IMR-90 (cell line): Measurements from ENCODE around the gene TMEM131. TPM values are rescaled to one million over a fixed set of nuclear protein-coding genes. Genes with fewer than 3 reads are reported as not detected.

Experiments used
- ATAC-seq: fragments of 200-7000 bp; cut with Tn5 transposase; 2 replicates; pipeline ENCODE4 v1.9.1; 2020; ENCODE audit warnings: low read depth, mild to moderate bottlenecking, moderate library complexity
- BruUV-seq: library from RNA; stranded (reverse); fragments of 400-500 nt; replicated peaks from 2 replicates; lab custom pipeline; 2021; lab: Mats Ljungman, UMichigan
- CTCF ChIA-PET: fragments of 300-600 bp; formaldehyde crosslinking; extraction: SDS; loops from one replicate; lab custom pipeline; 2021; ENCODE audit warnings: antibody characterized with exemption; lab: Yijun Ruan, JAX
- POLR2A ChIA-PET: fragments of 300-600 bp; sonication (Branson Sonifier 250); formaldehyde crosslinking; loops from one replicate; lab custom pipeline; 2022; ENCODE audit warnings: antibody characterized with exemption; ENCODE audit not compliant: unreplicated experiment; lab: Charles Lee
- DNase-seq: peaks from one replicate; pipeline ENCODE4 v3.0.0; 2013
- H2AFZ ChIP-seq: replicated peaks from 2 replicates; pipeline ENCODE3; 2013; ENCODE audit warnings: low read length, mild to moderate bottlenecking; ENCODE audit not compliant: poor library complexity
- H2AK5ac ChIP-seq: 2 replicates; pipeline ENCODE4 v1.6.1; 2013; ENCODE audit warnings: low read depth, low read length, inconsistent platforms
- H2AK9ac ChIP-seq: replicated peaks from 2 replicates; pipeline ENCODE3; 2013; ENCODE audit warnings: mild to moderate bottlenecking, low read depth, low read length, moderate library complexity; ENCODE audit not compliant: poor library complexity
- H2BK120ac ChIP-seq: 2 replicates; pipeline ENCODE4 v1.6.1; 2013; ENCODE audit warnings: low read depth, low read length, inconsistent platforms
- H2BK15ac ChIP-seq: 3 replicates; pipeline ENCODE4 v1.6.1; 2013; ENCODE audit warnings: low read depth, low read length, inconsistent platforms
- H2BK20ac ChIP-seq: 2 replicates; pipeline ENCODE4 v1.6.1; 2013; ENCODE audit warnings: low read depth, mild to moderate bottlenecking, inconsistent platforms, low read length, moderate library complexity
- H2BK5ac ChIP-seq: 2 replicates; pipeline ENCODE4 v1.6.1; 2013; ENCODE audit warnings: mild to moderate bottlenecking, low read depth, low read length, inconsistent platforms; ENCODE audit not compliant: poor library complexity, severe bottlenecking
- H3K14ac ChIP-seq: replicated peaks from 2 replicates; pipeline ENCODE4 v1.6.1; 2013; ENCODE audit warnings: low read depth, low read length, inconsistent platforms
- H3K18ac ChIP-seq: 2 replicates; pipeline ENCODE4 v1.6.1; 2013; ENCODE audit warnings: low read depth, low read length, control low read depth
- H3K23ac ChIP-seq: 2 replicates; pipeline ENCODE4 v1.6.1; 2013; ENCODE audit warnings: low read depth, low read length, inconsistent platforms
- H3K27ac ChIP-seq: 2 replicates; pipeline ENCODE4 v1.5.1; 2013; ENCODE audit warnings: mild to moderate bottlenecking, control low read depth, low read length; ENCODE audit not compliant: insufficient read depth
- H3K27me3 ChIP-seq: 2 replicates; pipeline ENCODE4 v1.6.1; 2013; ENCODE audit warnings: low read length; ENCODE audit not compliant: control insufficient read depth, insufficient read depth
- H3K36me3 ChIP-seq: 2 replicates; pipeline ENCODE4 v1.6.1; 2013; ENCODE audit warnings: low read length, mixed read lengths; ENCODE audit not compliant: control insufficient read depth, insufficient read depth
- H3K4ac ChIP-seq: 2 replicates; pipeline ENCODE4 v1.6.1; 2013; ENCODE audit warnings: low read depth, low read length, inconsistent platforms
- H3K4me1 ChIP-seq: 2 replicates; pipeline ENCODE4 v1.6.1; 2013; ENCODE audit warnings: low read length, mixed read lengths; ENCODE audit not compliant: control insufficient read depth, insufficient read depth
- H3K4me2 ChIP-seq: 2 replicates; pipeline ENCODE4 v1.6.1; 2013; ENCODE audit warnings: low read depth, mild to moderate bottlenecking, control low read depth, low read length, moderate library complexity
- H3K4me3 ChIP-seq: 2 replicates; pipeline ENCODE4 v1.5.1; 2013; ENCODE audit warnings: low read depth, mild to moderate bottlenecking, control low read depth, low read length, moderate library complexity; ENCODE audit not compliant: insufficient read depth
- H3K56ac ChIP-seq: 2 replicates; pipeline ENCODE4 v1.6.1; 2013; ENCODE audit warnings: low read length, inconsistent platforms; ENCODE audit not compliant: insufficient read depth; ENCODE audit errors: extremely low read depth
- H3K79me1 ChIP-seq, 2 experiments: 2 replicates each; pipeline ENCODE4 v1.6.1; 2013; ENCODE audit warnings: low read length in 2 of 2, inconsistent platforms in 1 of 2, low read depth in 1 of 2
- H3K9ac ChIP-seq: 2 replicates; pipeline ENCODE4 v1.6.1; 2013; ENCODE audit warnings: low read depth, low read length, control low read depth
- H3K9me1 ChIP-seq: 2 replicates; pipeline ENCODE4 v1.6.1; 2013; ENCODE audit warnings: low read length, inconsistent platforms; ENCODE audit not compliant: insufficient read depth
- H3K9me3 ChIP-seq: 2 replicates; pipeline ENCODE4 v1.6.1; 2013; ENCODE audit warnings: low read length; ENCODE audit not compliant: control insufficient read depth, insufficient read depth
- H4K20me1 ChIP-seq: 2 replicates; pipeline ENCODE4 v1.6.1; 2013; ENCODE audit warnings: low read length, inconsistent platforms; ENCODE audit not compliant: insufficient read depth
- H4K5ac ChIP-seq: 2 replicates; pipeline ENCODE4 v1.6.1; 2013; ENCODE audit warnings: mild to moderate bottlenecking, low read depth, low read length, control low read depth
- H4K8ac ChIP-seq, 2 experiments: 2 replicates each; pipeline ENCODE4 v1.6.1; 2013; ENCODE audit warnings: low read depth in 2 of 2, low read length in 2 of 2, control low read depth in 1 of 2, inconsistent platforms in 1 of 2
- H4K91ac ChIP-seq: 2 replicates; pipeline ENCODE4 v1.6.1; 2013; ENCODE audit warnings: low read depth, low read length, inconsistent platforms; ENCODE audit not compliant: insufficient read depth
- CHD1 ChIP-seq: IDR thresholded peaks from 2 replicates; pipeline ENCODE4 v1.6.1; 2012; ENCODE audit warnings: low read depth, low read length, improper control_type of control experiment
- MXI1 ChIP-seq: IDR thresholded peaks from 2 replicates; pipeline ENCODE4 v1.6.1; 2012; ENCODE audit warnings: low read depth, mild to moderate bottlenecking, low read length, moderate library complexity, borderline replicate concordance
- POLR2A ChIP-seq: IDR thresholded peaks from 2 replicates; pipeline ENCODE4 v1.6.1; 2012; ENCODE audit warnings: mild to moderate bottlenecking, low read depth, low read length
- SMC3 ChIP-seq: fragments of 150-350 bp; IDR thresholded peaks from 2 replicates; pipeline ENCODE4 v1.6.1; 2016; ENCODE audit warnings: low read depth, mild to moderate bottlenecking, antibody characterized with exemption, low read length, moderate library complexity
- WGBS, 2 experiments: methylation state at CpG; one replicate each; pipeline versions ENCODE4 v1.1.5 to v1.1.7; 2013; ENCODE audit warnings: missing lambda C conversion rate in 2 of 2; ENCODE audit not compliant: insufficient read length in 1 of 2; ENCODE audit errors: extremely low coverage in 2 of 2; 5-methylcytosine and 5-hydroxymethylcytosine counted together
- dilution Hi-C: fragments of 300-500 bp; cut with HindIII; formaldehyde crosslinking; loops from one replicate; pipeline ENCODE4 v1.14.3; 2018; ENCODE audit warnings: low sequenced_read_pairs; ENCODE audit not compliant: unreplicated experiment
- in situ Hi-C: fragments of 300-500 bp; cut with MboI; formaldehyde crosslinking; loops from 3 replicates; pipeline ENCODE4 v1.14.3; 2019; ENCODE audit warnings: low sequenced_read_pairs, inconsistent platforms, mixed read lengths
- intact Hi-C: fragments of 100-400 bp; cut with micrococcal nuclease; formaldehyde crosslinking; loops from 2 replicates; pipeline ENCODE4 v1.10.0; 2022
- polyA plus RNA-seq, 3 experiments: library from polyadenylated mRNA; depleted of rRNA; stranded (reverse); fragments of >200 nt; gene quantifications; 2 replicates each; pipeline ENCODE4 v1.2.3, GENCODE V29; 2012; ENCODE audit warnings: low replicate concordance in 1 of 3
- total RNA-seq: library from RNA; depleted of rRNA; stranded (reverse); fragments of >200 nt; gene quantifications from 2 replicates; pipeline ENCODE4 v1.2.3, GENCODE V29; 2012

Gene TMEM131
- total and polyA plus RNA-seq, 2 of the 4 experiments (the other 2 are of a cell fraction), result 13.3 to 14.0 TPM

DNA sequence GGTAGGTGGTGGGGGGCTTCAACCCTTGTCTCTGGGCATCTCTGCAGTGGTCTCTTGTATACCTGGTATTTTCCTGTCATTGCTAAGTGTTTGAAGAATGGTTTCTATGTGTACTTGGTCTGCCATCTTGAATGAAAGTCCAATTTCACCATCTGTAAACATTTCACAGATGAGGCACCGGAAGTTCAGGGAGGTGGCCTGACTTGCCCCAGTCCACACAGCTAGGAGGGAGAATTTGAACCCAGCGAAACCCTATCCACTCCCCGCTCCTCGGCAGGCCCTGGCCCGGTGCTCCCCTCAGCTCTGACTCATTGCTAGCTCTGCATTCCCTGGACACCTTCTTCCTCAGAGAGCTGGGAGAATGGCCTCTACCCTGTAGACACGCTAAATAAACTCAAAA is 251.8 kb downstream of the TMEM131 start:
- peaks cover 4% of the 10 kb centered on the region; the same call in 1 of the 2 replicates for H3K4me1 ChIP-seq
- H3K27ac ChIP-seq, result no peak overlapping the region
- H4K8ac ChIP-seq, result no peak overlapping the region
- no peak overlapping the region for H2AK5ac ChIP-seq
- H2BK20ac ChIP-seq, result no peak overlapping the region
- no peak overlapping the region for H3K18ac ChIP-seq
- no peak overlapping the region for H2BK120ac ChIP-seq
- in situ Hi-C loops, result no loop called here
- ChIA-PET CTCF (interaction anchor here (1.1 kb wide), 1 partner anchor 9 kb away, joined by 3 read pairs; no protein-coding TSS in a partner anchor), POLR2A (no interaction called here)
- H3K23ac ChIP-seq, result no peak overlapping the region
- no peak overlapping the region for H3K4ac ChIP-seq
- H4K91ac ChIP-seq, result no peak overlapping the region
- DNase-seq, result no peak
- no peaks in the 10 kb centered on the region for H3K9me3 ChIP-seq
- intact Hi-C loops, result no loop called here
- dilution Hi-C loops, result no loop called here
- no peak overlapping the region for H2BK15ac ChIP-seq
- H3K9ac ChIP-seq, result no peak overlapping the region
- H3K14ac ChIP-seq, result no peak overlapping the region
- WGBS, 2 experiments, result no CpG with 5 or more reads among the region's 6 CpGs
- ATAC-seq, result no peak
- peaks cover 3% of the 10 kb centered on the region; the same call in 1 of the 2 replicates for H3K9me1 ChIP-seq
- no peaks in the 10 kb centered on the region for H3K27me3 ChIP-seq
- BruUV-seq, result no TSS peak
- H4K20me1 ChIP-seq, result no peaks in the 10 kb centered on the region
- H2AK9ac ChIP-seq, result peak overlapping the region; percentile 3
- no peak overlapping the region for H3K4me3 ChIP-seq
- no peak overlapping the region for H4K5ac ChIP-seq
- no peaks in the 10 kb centered on the region for H3K79me1 ChIP-seq
- H2AFZ ChIP-seq, result no peak overlapping the region
- H3K56ac ChIP-seq, result no peak overlapping the region
- H3K4me2 ChIP-seq, result no peak overlapping the region
- H3K36me3 ChIP-seq, result 0 out of 2 replicates have a peak, but pooled peaks cover 2% of the 10 kb centered on the region
- TF ChIP-seq MXI1 (no peak), POLR2A (no peak), CHD1 (no peak), SMC3 (no peak)
- H2BK5ac ChIP-seq, result no peak overlapping the region
